ENCODE results near the gene NPAS3.

Gene NPAS3

GRCh38 chr14:33657476-33657875 lies 718.8 kb downstream of the NPAS3 start:
- DNase-seq: no peak

- no peak for DNase-seq
Measured at GRCh38 chr14:33660248-33660647, 721.6 kb downstream of the NPAS3 start.

- no peak for DNase-seq
Measured at GRCh38 chr14:33661101-33661500, 722.4 kb downstream of the NPAS3 start.

- DNase-seq: no peak
Measured at GRCh38 chr14:33668066-33668465, 729.4 kb downstream of the NPAS3 start.

- no peak for DNase-seq
Measured at GRCh38 chr14:33669111-33669510, 730.4 kb downstream of the NPAS3 start.

- no peak for DNase-seq
Measured at GRCh38 chr14:33670235-33670634, 731.6 kb downstream of the NPAS3 start.

GRCh38 chr14:33671556-33671955 lies 732.9 kb downstream of the NPAS3 start:
- DNase-seq: no peak

GRCh38 chr14:33674927-33675326 lies 736.2 kb downstream of the NPAS3 start:
- peak; percentile 64 for DNase-seq

- no peak for DNase-seq
Measured at GRCh38 chr14:33675415-33676130, 736.9 kb downstream of the NPAS3 start.

GRCh38 chr14:33676135-33676566 lies 737.5 kb downstream of the NPAS3 start:
- DNase-seq: peak; percentile 34

- no peak for DNase-seq
Measured at GRCh38 chr14:33676891-33677290, 738.2 kb downstream of the NPAS3 start.

- DNase-seq: no peak
Measured at GRCh38 chr14:33678005-33678404, 739.3 kb downstream of the NPAS3 start.

GRCh38 chr14:33679025-33679424 lies 740.3 kb downstream of the NPAS3 start:
- DNase-seq: no peak

GRCh38 chr14:33679461-33680225 lies 741.0 kb downstream of the NPAS3 start:
- DNase-seq: no peak

- no peak for DNase-seq
Measured at GRCh38 chr14:33680873-33681272, 742.2 kb downstream of the NPAS3 start.

- peak; percentile 49 for DNase-seq
Measured at GRCh38 chr14:33682760-33683159, 744.1 kb downstream of the NPAS3 start.

GRCh38 chr14:33685026-33685425 lies 746.3 kb downstream of the NPAS3 start:
- no peak for DNase-seq

GRCh38 chr14:33685698-33686097 lies 747.0 kb downstream of the NPAS3 start:
- DNase-seq: no peak

- DNase-seq: no peak
Measured at GRCh38 chr14:33686218-33686617, 747.5 kb downstream of the NPAS3 start.

GRCh38 chr14:33686856-33687255 lies 748.2 kb downstream of the NPAS3 start:
- no peak for DNase-seq

GRCh38 chr14:33689680-33690079 lies 751.0 kb downstream of the NPAS3 start:
- no peak for DNase-seq

GRCh38 chr14:33691907-33692306 lies 753.2 kb downstream of the NPAS3 start:
- DNase-seq: no peak

- no peak for DNase-seq
Measured at GRCh38 chr14:33692762-33693161, 754.1 kb downstream of the NPAS3 start.

GRCh38 chr14:33693237-33693636 lies 754.6 kb downstream of the NPAS3 start:
- DNase-seq: no peak
